Calu3 (cell line): ENCODE results near the gene RAB6B. TPM values are rescaled to one million over a fixed set of nuclear protein-coding genes. Genes with fewer than 3 reads are reported as not detected.

Experiments used
- BruUV-seq: library from RNA; stranded (reverse); fragments of 400-500 nt; replicated peaks from 2 replicates; lab custom pipeline; 2021; lab: Mats Ljungman, UMichigan
- CTCF ChIA-PET: fragments of 300-600 bp; sonication (Branson Sonifier 250); formaldehyde crosslinking; loops from one replicate; lab custom pipeline; 2022; ENCODE audit warnings: antibody characterized with exemption; lab: Charles Lee
- DNase-seq: peaks from one replicate; pipeline ENCODE4 v3.0.0; 2022
- H3K27ac Mint-ChIP-seq: one replicate; pipeline ENCODE4 v1.8.0; 2022; ENCODE audit warnings: mixed read lengths; ENCODE audit not compliant: unreplicated experiment
- H3K27me3 Mint-ChIP-seq: one replicate; pipeline ENCODE4 v1.8.0; 2022; ENCODE audit warnings: mixed read lengths; ENCODE audit not compliant: unreplicated experiment
- H3K36me3 Mint-ChIP-seq: one replicate; pipeline ENCODE4 v1.8.0; 2022; ENCODE audit warnings: mild to moderate bottlenecking, moderate library complexity, mixed read lengths; ENCODE audit not compliant: insufficient read depth, unreplicated experiment
- H3K4me1 Mint-ChIP-seq: one replicate; pipeline ENCODE4 v1.8.0; 2022; ENCODE audit warnings: mild to moderate bottlenecking, low read depth, mixed read lengths; ENCODE audit not compliant: unreplicated experiment
- H3K4me3 Mint-ChIP-seq: one replicate; pipeline ENCODE4 v1.8.0; 2022; ENCODE audit warnings: mild to moderate bottlenecking, low read depth, moderate library complexity, mixed read lengths; ENCODE audit not compliant: unreplicated experiment
- H3K9me3 Mint-ChIP-seq: one replicate; pipeline ENCODE4 v1.8.0; 2022; ENCODE audit warnings: low read depth, mixed read lengths; ENCODE audit not compliant: unreplicated experiment
- intact Hi-C: fragments of 100-400 bp; cut with micrococcal nuclease; formaldehyde crosslinking; loops from one replicate; pipeline ENCODE4 v1.10.0; 2022; ENCODE audit not compliant: unreplicated experiment
- total RNA-seq: library from RNA; stranded (reverse); gene quantifications from 2 replicates; pipeline ENCODE4 v1.2.3, GENCODE V29; 2022
- TF ChIP-seq, protein P1 (sequence below): fragments of 200-600 bp; IDR thresholded peaks from one replicate; pipeline ENCODE4 v1.8.0; 2022; ENCODE audit warnings: antibody characterized with exemption; ENCODE audit not compliant: unreplicated experiment

The RAB6B gene
- total RNA-seq, 1 experiment from 2014 or later: 0.85 TPM

DNA sequence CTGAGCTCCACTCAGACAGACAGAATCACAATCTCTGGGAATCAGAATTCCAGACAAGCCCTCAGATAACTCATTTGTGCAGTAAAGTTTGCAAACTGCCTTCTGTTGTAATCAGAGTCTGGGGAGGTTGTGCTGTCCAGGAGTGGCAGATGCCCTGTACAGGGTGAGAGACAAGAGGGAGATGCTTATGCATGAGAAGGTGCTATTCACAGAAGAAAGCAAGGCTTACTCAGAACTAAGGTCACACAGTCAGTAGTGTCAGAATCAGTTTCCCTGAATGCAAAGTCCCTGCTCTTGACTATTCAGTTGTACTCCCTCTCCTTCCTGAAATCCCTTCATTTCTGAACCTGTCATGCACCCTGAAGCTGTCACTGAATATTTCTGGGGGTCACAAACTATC lies 46.3 kb downstream of the RAB6B start:
- no peaks in the 10 kb centered on the region for H3K9me3 Mint-ChIP-seq
- no peak overlapping the region for H3K4me3 Mint-ChIP-seq
- H3K4me1 Mint-ChIP-seq: no peaks in the 10 kb centered on the region
- intact Hi-C loops: no loop called here
- DNase-seq: no peak
- peaks cover 85% of the 10 kb centered on the region for H3K27me3 Mint-ChIP-seq
- H3K27ac Mint-ChIP-seq: no peak overlapping the region
- no peaks in the 10 kb centered on the region for H3K36me3 Mint-ChIP-seq
- TF ChIP-seq, protein P1, sequence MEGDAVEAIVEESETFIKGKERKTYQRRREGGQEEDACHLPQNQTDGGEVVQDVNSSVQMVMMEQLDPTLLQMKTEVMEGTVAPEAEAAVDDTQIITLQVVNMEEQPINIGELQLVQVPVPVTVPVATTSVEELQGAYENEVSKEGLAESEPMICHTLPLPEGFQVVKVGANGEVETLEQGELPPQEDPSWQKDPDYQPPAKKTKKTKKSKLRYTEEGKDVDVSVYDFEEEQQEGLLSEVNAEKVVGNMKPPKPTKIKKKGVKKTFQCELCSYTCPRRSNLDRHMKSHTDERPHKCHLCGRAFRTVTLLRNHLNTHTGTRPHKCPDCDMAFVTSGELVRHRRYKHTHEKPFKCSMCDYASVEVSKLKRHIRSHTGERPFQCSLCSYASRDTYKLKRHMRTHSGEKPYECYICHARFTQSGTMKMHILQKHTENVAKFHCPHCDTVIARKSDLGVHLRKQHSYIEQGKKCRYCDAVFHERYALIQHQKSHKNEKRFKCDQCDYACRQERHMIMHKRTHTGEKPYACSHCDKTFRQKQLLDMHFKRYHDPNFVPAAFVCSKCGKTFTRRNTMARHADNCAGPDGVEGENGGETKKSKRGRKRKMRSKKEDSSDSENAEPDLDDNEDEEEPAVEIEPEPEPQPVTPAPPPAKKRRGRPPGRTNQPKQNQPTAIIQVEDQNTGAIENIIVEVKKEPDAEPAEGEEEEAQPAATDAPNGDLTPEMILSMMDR: no peak
- CTCF ChIA-PET: no interaction called here
- no TSS peak for BruUV-seq

DNA sequence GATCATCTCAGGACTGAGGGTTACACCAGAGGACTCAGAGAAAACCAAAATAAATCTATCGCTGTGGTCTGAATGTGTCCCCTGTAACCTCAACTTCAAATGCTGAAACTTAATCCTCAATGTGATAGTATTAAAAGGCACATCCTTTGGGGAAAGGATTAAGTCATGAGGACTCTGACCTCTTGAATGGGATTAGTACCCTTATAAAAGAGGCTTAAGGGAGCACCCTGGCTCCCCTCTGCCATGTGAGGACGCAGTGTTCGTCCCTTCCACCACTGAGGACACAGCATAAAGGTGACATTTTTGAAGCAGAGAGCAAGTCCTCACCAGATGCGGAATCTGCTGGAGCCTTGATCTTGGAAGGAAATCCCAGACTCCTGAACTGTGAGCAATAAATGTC lies 50.6 kb downstream of the RAB6B start:
- H3K4me3 Mint-ChIP-seq: no peak overlapping the region
- no peaks in the 10 kb centered on the region for H3K4me1 Mint-ChIP-seq
- intact Hi-C loops: no loop called here
- TF ChIP-seq, protein P1: no peak
- H3K27me3 Mint-ChIP-seq: peaks cover 60% of the 10 kb centered on the region
- no peaks in the 10 kb centered on the region for H3K36me3 Mint-ChIP-seq
- H3K9me3 Mint-ChIP-seq: no peaks in the 10 kb centered on the region
- BruUV-seq: no TSS peak
- DNase-seq: no peak
- CTCF ChIA-PET: no interaction called here
- no peak overlapping the region for H3K27ac Mint-ChIP-seq

DNA sequence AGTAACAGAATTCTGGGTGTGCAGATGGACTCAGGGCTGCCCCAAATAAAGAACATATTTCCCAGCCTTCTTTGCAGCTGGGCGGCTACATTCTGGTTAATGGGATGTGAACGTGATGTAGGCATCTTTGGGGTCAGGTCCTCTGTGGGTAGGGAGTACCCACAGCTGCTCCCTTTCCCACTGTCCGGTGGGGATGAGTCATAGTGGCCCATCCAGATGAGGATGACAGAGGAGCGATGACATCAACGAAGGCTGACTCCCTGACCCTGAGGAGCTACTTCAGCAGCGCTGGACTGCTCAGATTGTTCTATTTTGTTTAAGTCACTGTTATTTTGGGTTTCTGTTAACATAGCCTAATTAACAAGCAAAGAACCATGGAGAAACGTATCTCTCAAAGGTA lies 52.0 kb downstream of the RAB6B start:
- H3K27ac Mint-ChIP-seq: no peak overlapping the region
- no peak for DNase-seq
- no peaks in the 10 kb centered on the region for H3K9me3 Mint-ChIP-seq
- no peaks in the 10 kb centered on the region for H3K4me1 Mint-ChIP-seq
- H3K4me3 Mint-ChIP-seq: no peak overlapping the region
- TF ChIP-seq, protein P1: no peak
- H3K27me3 Mint-ChIP-seq: peaks cover 55% of the 10 kb centered on the region
- no TSS peak for BruUV-seq
- CTCF ChIA-PET: no interaction called here
- H3K36me3 Mint-ChIP-seq: no peaks in the 10 kb centered on the region
- intact Hi-C loops: no loop called here

DNA sequence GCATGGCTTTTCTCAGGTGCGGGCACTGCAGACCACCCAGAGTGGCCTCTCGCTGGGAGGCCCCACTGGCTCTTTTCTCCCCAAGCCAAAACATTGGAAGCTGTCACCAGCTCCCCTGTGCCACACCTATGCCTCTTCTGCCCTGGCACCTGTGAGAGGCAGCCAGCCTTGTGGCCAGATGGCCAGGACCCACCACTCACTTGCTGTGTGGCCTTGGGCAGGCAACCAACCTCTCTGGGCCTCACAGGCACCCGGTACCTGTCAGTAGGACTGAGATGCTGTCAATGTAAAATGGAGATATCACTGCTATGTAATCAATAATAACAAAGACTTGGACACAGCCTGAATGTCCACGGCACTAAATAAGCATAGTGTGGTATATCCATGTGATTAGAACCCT lies 53.5 kb downstream of the RAB6B start:
- Mint-ChIP-seq H3K9me3 (no peaks in the 10 kb centered on the region), H3K27ac (no peak overlapping the region), H3K36me3 (no peaks in the 10 kb centered on the region), H3K4me1 (no peaks in the 10 kb centered on the region), H3K4me3 (no peak overlapping the region), H3K27me3 (peaks cover 46% of the 10 kb centered on the region)
- no TSS peak for BruUV-seq
- CTCF ChIA-PET: no interaction called here
- TF ChIP-seq, protein P1: no peak
- intact Hi-C loops: no loop called here
- DNase-seq: no peak
